Measurements from ENCODE around the gene RHPN2. TPM values are rescaled to one million over a fixed set of nuclear protein-coding genes. Genes with fewer than 3 reads are reported as not detected.
"Not testable (repeated sequence)": the region's sequence is repeated elsewhere in the genome, so short reads cannot be mapped to it uniquely, and the experiment has no call there.

The RHPN2 gene
- total and polyA plus RNA-seq, 2 of the 8 experiments (the other 6 are each of a cell fraction or from before 2014, with no cell fraction given), result 22.8 to 31.1 TPM

DNA sequence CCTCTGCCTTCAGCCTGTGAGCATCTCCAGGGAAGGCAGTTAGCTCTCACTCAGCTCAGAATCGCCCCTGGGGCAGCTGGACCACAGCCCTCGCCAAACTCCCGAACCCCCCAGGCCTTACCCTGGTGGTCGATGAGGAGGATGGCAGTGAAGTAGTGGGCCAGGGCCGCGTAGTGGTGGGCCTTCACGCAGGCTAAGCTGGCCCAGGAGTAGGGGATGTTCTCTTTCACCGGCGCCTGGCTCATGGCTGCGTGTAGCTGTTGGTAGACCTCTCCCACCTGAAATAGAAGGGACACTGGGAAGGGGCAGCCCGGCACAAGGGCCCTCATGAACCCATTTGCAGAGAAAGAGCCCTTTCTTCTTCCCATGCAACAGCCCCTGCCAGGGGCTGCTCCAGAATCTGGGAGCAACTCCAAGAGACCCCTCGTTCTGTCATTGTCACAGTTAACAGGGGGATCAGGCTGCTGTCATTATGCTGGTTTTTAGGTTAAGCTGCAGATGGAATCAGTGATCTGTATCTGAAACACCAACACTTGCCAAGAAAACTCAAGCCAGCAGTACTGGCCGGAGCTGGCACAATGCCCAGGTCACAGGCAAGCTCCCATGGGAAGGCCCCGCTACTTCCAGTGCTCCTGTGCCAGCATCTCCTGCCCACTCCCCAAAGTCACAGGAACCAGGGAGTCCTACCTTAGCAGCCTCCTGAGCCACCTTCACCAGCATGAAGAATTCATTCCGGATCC is 62.4 kb downstream of the RHPN2 start:
- 94% methylated on average over 14 of the region's 15 CpGs; no CpG with 5 or more reads in 1 of the 2 experiments for WGBS, 2 experiments (ENCODE audit: extremely low coverage in 1 of 2, insufficient coverage in 1 of 2, insufficient read length in 1 of 2, insufficient replicate concordance in 2 of 2, low coverage in 1 of 2, low lambda C conversion rate in 2 of 2, missing lambda C conversion rate in 1 of 2)
- H2BK12ac ChIP-seq (ENCODE audit: low read depth, low read length); FAIRE-seq; H2BK5ac ChIP-seq (ENCODE audit: low read depth, low read length); H3K9ac ChIP-seq (replicated peaks in 1 of 4; ENCODE audit: extremely low read depth in 1 of 4, low read depth in 3 of 4, low read length in 3 of 4); DNase-seq (ENCODE audit: low read depth in 1 of 2, low spot score in 2 of 2); H2AFZ ChIP-seq (ENCODE audit: low read length); H3K56ac ChIP-seq (replicated peaks; ENCODE audit: insufficient read length, low read depth, low read length); H3K79me2 ChIP-seq (ENCODE audit: control insufficient read depth in 1 of 2, insufficient read depth in 2 of 2, low read length in 2 of 2); H4K8ac ChIP-seq (ENCODE audit: extremely low read depth, insufficient read depth, low read length); H3K14ac ChIP-seq (ENCODE audit: insufficient read length); H3K27ac ChIP-seq (ENCODE audit: low read depth, low read length); H3K23ac ChIP-seq (ENCODE audit: insufficient read length); H3K4me1 ChIP-seq (replicated peaks in 1 of 4; ENCODE audit: control insufficient read depth in 3 of 4, insufficient read depth in 4 of 4, low read length in 3 of 4); H3K18ac ChIP-seq (ENCODE audit: extremely low read depth, low read length); POLR2A ChIA-PET (ENCODE audit: partially characterized antibody); H4K5ac ChIP-seq (ENCODE audit: insufficient read length, low read depth, low read length); H3K4ac ChIP-seq (replicated peaks; ENCODE audit: insufficient read length, low read depth, low read length); H3K79me1 ChIP-seq (ENCODE audit: low read depth, low read length); H2BK20ac ChIP-seq (ENCODE audit: low read length); H4K91ac ChIP-seq (replicated peaks; ENCODE audit: insufficient read length, low read length); H3K23me2 ChIP-seq (ENCODE audit: low read depth, low read length); H3K27me3 ChIP-seq (replicated peaks in 1 of 4; ENCODE audit: control insufficient read depth in 3 of 4, extremely low read depth in 1 of 4, insufficient read depth in 3 of 4, low read length in 3 of 4); H2AK5ac ChIP-seq (ENCODE audit: low read depth, low read length); H2BK15ac ChIP-seq (ENCODE audit: low read length); H2BK120ac ChIP-seq (replicated peaks; ENCODE audit: low read depth, low read length); H3K4me2 ChIP-seq (ENCODE audit: insufficient read depth in 1 of 2, low read depth in 2 of 2, low read length in 2 of 2); H4K20me1 ChIP-seq (replicated peaks in 1 of 2; ENCODE audit: control insufficient read depth in 1 of 2, insufficient read depth in 2 of 2, low read length in 2 of 2); H3K9me3 ChIP-seq (ENCODE audit: insufficient read depth in 2 of 2, low read depth in 1 of 2, low read length in 1 of 2); H3K4me3 ChIP-seq (ENCODE audit: extremely low read depth in 1 of 4, insufficient read depth in 2 of 4, low read depth in 3 of 4, low read length in 4 of 4): not testable (repeated sequence)
- CTCF ChIA-PET (ENCODE audit: partially characterized antibody), result interaction anchor here (0.6 to 1.0 kb wide), 3 partner anchors 139 to 372 kb away, joined by 3 read pairs; no protein-coding TSS in a partner anchor
- H3K36me3 ChIP-seq (ENCODE audit: control insufficient read depth in 2 of 4, insufficient read depth in 4 of 4, low read length in 3 of 4), result peaks cover 4 to 28% (median 11%) of the 10 kb centered on the region in 4 experiments; a peak in 5 of 8 replicates
